Erythroblast (primary cell): Measurements from ENCODE around the gene EIF4A2.
A peak's percentile ranks its signal among the peaks of the same experiment; 100 is the strongest.
"Not testable (repeated sequence)": the region's sequence is repeated elsewhere in the genome, so short reads cannot be mapped to it uniquely, and the experiment has no call there.

Experiments
- DNase-seq, 2 experiments: peaks; one replicate each; lab custom pipeline; 2025; lab: John Stamatoyannopoulos, UW
- GATA1 ChIP-seq: IDR thresholded peaks from 2 replicates; pipeline ENCODE4 v1.6.1; 2011; ENCODE audit warnings: low read depth, mild to moderate bottlenecking, control low read depth, low read length, moderate library complexity
- POLR2A ChIP-seq: IDR thresholded peaks from 2 replicates; pipeline ENCODE4 v1.6.1; 2011; ENCODE audit warnings: mild to moderate bottlenecking, low read length

The EIF4A2 gene

GRCh38 chr3:186789554-186790260, 6.3 kb downstream of the EIF4A2 start:
- DNase-seq = peak in 1 of 2 experiments; percentile 48
- TF ChIP-seq POLR2A = no peak
- no peak for TF ChIP-seq GATA1

GRCh38 chr3:186790261-186790981, 7.0 kb downstream of the EIF4A2 start:
- peak; percentile 74 for TF ChIP-seq POLR2A
- no peak for TF ChIP-seq GATA1
- peak; percentile 49 to 53 for DNase-seq

GRCh38 chr3:186798239-186798874, 15.0 kb downstream of the EIF4A2 start:
- no peak for DNase-seq
- TF ChIP-seq GATA1 (no peak), POLR2A (no peak)

- TF ChIP-seq POLR2A (no peak), GATA1 (no peak)
These were observed 16.9 kb downstream of the EIF4A2 start for GRCh38 chr3:186800285-186800684.

GRCh38 chr3:186802701-186803100, 19.3 kb downstream of the EIF4A2 start:
- TF ChIP-seq POLR2A = no peak
- no peak for TF ChIP-seq GATA1
- DNase-seq = no peak

More at GRCh38 chr3:186800285-186800684, 16.9 kb downstream of the EIF4A2 start:
- no peak for DNase-seq

- not testable (repeated sequence) for DNase-seq
These were observed 20.1 kb downstream of the EIF4A2 start for GRCh38 chr3:186803447-186803846.

GRCh38 chr3:186806089-186807055, 23.0 kb downstream of the EIF4A2 start, which contains the start of gene RFC4:
RFC4 (minus strand) TSS chr3:186806482; CDS start chr3:186804713, 1,769 bp downstream.
- peak; percentile 93 for DNase-seq
- TF ChIP-seq GATA1 = no peak
- TF ChIP-seq POLR2A = peak; percentile 94

- DNase-seq = peak in 1 of 2 experiments; percentile 45
- TF ChIP-seq GATA1 = no peak
- no peak for TF ChIP-seq POLR2A
These were observed 23.9 kb downstream of the EIF4A2 start for GRCh38 chr3:186807231-186807630.

GRCh38 chr3:186810336-186810996, 27.1 kb downstream of the EIF4A2 start:
- no peak for TF ChIP-seq POLR2A
- no peak for TF ChIP-seq GATA1
- DNase-seq = peak in 1 of 2 experiments; percentile 12

GRCh38 chr3:186811313-186811712, 27.9 kb downstream of the EIF4A2 start:
- DNase-seq = not testable (repeated sequence)

- no peak for TF ChIP-seq POLR2A
- TF ChIP-seq GATA1 = no peak
- DNase-seq = no peak
These were observed 30.7 kb downstream of the EIF4A2 start for GRCh38 chr3:186814100-186814499.

GRCh38 chr3:186815435-186815834, 32.1 kb downstream of the EIF4A2 start:
- DNase-seq = no peak
- TF ChIP-seq GATA1 = no peak
- no peak for TF ChIP-seq POLR2A
